Heart right ventricle (tissue), 16 donors: ENCODE measurements around the gene OPN1MW. TPM values are rescaled to one million over a fixed set of nuclear protein-coding genes. Genes with fewer than 3 reads are reported as not detected.
"Not testable (repeated sequence)": the region's sequence is repeated elsewhere in the genome, so short reads cannot be mapped to it uniquely, and the experiment has no call there.

ENCODE experiments used
- ATAC-seq, 8 donors: fragments of 200-7000 bp; cut with Tn5 transposase; one replicate each; pipeline ENCODE4 v1.9.1; 2020; ENCODE audit warnings: mild to moderate bottlenecking in 8 of 8, moderate library complexity in 8 of 8, moderate number of reproducible peaks in 1 of 8
- DNase-seq, 2 donors: peaks; one replicate each; pipeline ENCODE4 v3.0.0-alpha.2; 2020
- H3K27ac ChIP-seq, 10 donors: fragments of 200-600 bp; sonication (generic) in 2 of 10; one replicate each; pipeline versions ENCODE4 v1.5.0 to v1.8.0; 2020 to 2022; ENCODE audit warnings: mild to moderate bottlenecking in 3 of 10
- H3K27me3 ChIP-seq, 7 donors: fragments of 200-600 bp; one replicate each; pipeline ENCODE4 v1.8.0; 2021 to 2022; ENCODE audit warnings: mild to moderate bottlenecking in 2 of 7
- H3K36me3 ChIP-seq, 9 donors: fragments of 200-600 bp; sonication (generic) in 1 of 9; one replicate each; pipeline versions ENCODE4 v1.5.0 to v1.8.0; 2020 to 2022; ENCODE audit warnings: mild to moderate bottlenecking in 2 of 9
- H3K4me1 ChIP-seq, 9 donors: fragments of 200-600 bp; sonication (generic) in 1 of 9; one replicate each; pipeline versions ENCODE4 v1.5.0 to v1.8.0; 2020 to 2022; ENCODE audit warnings: mild to moderate bottlenecking in 4 of 9
- H3K4me3 ChIP-seq, 10 donors: fragments of 200-600 bp; sonication (generic) in 2 of 10; one replicate each; pipeline versions ENCODE4 v1.5.0 to v1.8.0; 2020 to 2022; ENCODE audit warnings: mild to moderate bottlenecking in 7 of 10, moderate library complexity in 2 of 10
- H3K9me3 ChIP-seq, 11 donors: fragments of 200-600 bp in 10 of 11; sonication (generic) in 2 of 11; one replicate each; pipeline versions ENCODE4 v1.5.0 to v1.8.0; 2013 to 2022; ENCODE audit warnings: mild to moderate bottlenecking in 2 of 11, control low read depth in 1 of 11, moderate library complexity in 1 of 11
- WGBS, 2 donors: extraction: QIAGEN DNeasy Blood & Tissue Kit; methylation state at CpG; one replicate each; pipeline ENCODE4 v1.1.7; 2013; ENCODE audit warnings: inconsistent platforms in 1 of 2; 5-methylcytosine and 5-hydroxymethylcytosine counted together
- intact Hi-C, 10 donors: fragments of 100-400 bp; cut with DNase I; formaldehyde crosslinking; loops; one replicate each; pipeline versions ENCODE4 v1.11.1 to v1.14.2; 2022
- polyA plus RNA-seq, 2 donors: library from polyadenylated mRNA; stranded (reverse); fragments of 200-250 nt; gene quantifications; one replicate each; pipeline ENCODE4 v1.2.3, GENCODE V29; 2013
- total RNA-seq, 10 donors: library from RNA; stranded (reverse); fragmentation: NEBNext Ultra II Directional in 3 of 10; extraction: Animal tissue kit (Norgen Biotek cat#: 25700) in 3 of 10; gene quantifications; one replicate each; pipeline versions ENCODE4 v1.2.1 to v1.2.4, GENCODE V29; 2021 to 2023
- donor health status: Arrhythmogenic right ventricular cardiomyopathy.
- donor health status: ischemic (EF 13 %, LVEDD 7.1; RV severe dilation, severe dysfunction).
- donor health status: healthy with polysubstance abuse.
- donor health status: DM: no; HTN: yes; CAD: no.
- donor health status: DM: no; HTN: no; CAD: no.
- donor health status: ischemic (EF 25% LVEDD 6.9; RV normal size, moderate dysfunction).
- donor health status: ischemic (EF 25% LVEDD 5.7; RV mildly dilated, moderate dysfunction).
- donor health status: healthy.
- donor health status: DM: yes; HTN: yes; CAD: no.
- donor health status: Ischemic cardiomyopathy.
- donor health status: ischemic (EF 35%, LVEDD 5.7; RV mildly dilated, moderate dysfunction).
- donor health status: nonischemic (EF 11% LVEDD 7.7; RV severe dilation, severe dysfunction).
- donor health status: DM: yes; HTN: yes; CAD: no.
- donor health status: PGD.
- donor health status: ischemic (EF 29% LVEDD 5.4; RV normal size, mild dysfunction).
- donor health status: nonischemic (EF 23%, LVEDD 6.1; RV moderate dilation, normal function).

Gene OPN1MW
- total and polyA plus RNA-seq, 12 donors: not detected

- H3K36me3 ChIP-seq, H3K4me3 ChIP-seq, ATAC-seq, H3K27ac ChIP-seq, H3K4me1 ChIP-seq, H3K9me3 ChIP-seq, H3K27me3 ChIP-seq, intact Hi-C loops, DNase-seq: not testable (repeated sequence)
- no CpG with 5 or more reads among the region's 10 CpGs for WGBS, 2 donors
Measured at GRCh38 chrX:154211499-154211898, 29.1 kb downstream of the OPN1MW start.

- H3K4me3 ChIP-seq, H3K4me1 ChIP-seq, intact Hi-C loops, H3K36me3 ChIP-seq, DNase-seq, H3K27ac ChIP-seq, ATAC-seq, H3K9me3 ChIP-seq, H3K27me3 ChIP-seq: not testable (repeated sequence)
- WGBS, 2 donors: no CpG with 5 or more reads among the region's 16 CpGs
Measured at GRCh38 chrX:154219456-154219855, 37.1 kb downstream of the OPN1MW start, which contains the start of gene OPN1MW2. OPN1MW2 (plus strand) TSS chrX:154219756; CDS start chrX:154219816, 60 bp downstream.

GRCh38 chrX:154225292-154225691 is 42.9 kb downstream of the OPN1MW start:
- ATAC-seq: not testable (repeated sequence)

GRCh38 chrX:154226706-154227105 is 44.3 kb downstream of the OPN1MW start:
- WGBS, 2 donors: no CpG with 5 or more reads among the region's 9 CpGs
- DNase-seq, H3K4me1 ChIP-seq, H3K27me3 ChIP-seq, intact Hi-C loops, ATAC-seq, H3K27ac ChIP-seq, H3K9me3 ChIP-seq, H3K36me3 ChIP-seq, H3K4me3 ChIP-seq: not testable (repeated sequence)

More at GRCh38 chrX:154225292-154225691, 42.9 kb downstream of the OPN1MW start:
- intact Hi-C loops, H3K4me1 ChIP-seq, H3K9me3 ChIP-seq, H3K27me3 ChIP-seq, DNase-seq, H3K4me3 ChIP-seq, H3K36me3 ChIP-seq, H3K27ac ChIP-seq: not testable (repeated sequence)
- no CpG with 5 or more reads among the region's 6 CpGs for WGBS, 2 donors

GRCh38 chrX:154231443-154231842 is 49.0 kb downstream of the OPN1MW start:
- H3K4me1 ChIP-seq, H3K27ac ChIP-seq, intact Hi-C loops, H3K27me3 ChIP-seq, DNase-seq, H3K4me3 ChIP-seq, H3K9me3 ChIP-seq, H3K36me3 ChIP-seq: not testable (repeated sequence)
- peak in 5 of 8 donors; percentile 61 to 85 (median 79) for ATAC-seq
- no CpG with 5 or more reads among the region's 3 CpGs for WGBS, 2 donors

GRCh38 chrX:154233620-154234019 is 51.2 kb downstream of the OPN1MW start:
- H3K27ac ChIP-seq, ATAC-seq, H3K9me3 ChIP-seq, H3K4me3 ChIP-seq, H3K27me3 ChIP-seq, H3K36me3 ChIP-seq, DNase-seq, H3K4me1 ChIP-seq, intact Hi-C loops: not testable (repeated sequence)
- no CpG with 5 or more reads among the region's 16 CpGs for WGBS, 2 donors

- H3K4me3 ChIP-seq, DNase-seq, H3K27me3 ChIP-seq, intact Hi-C loops, H3K27ac ChIP-seq, H3K36me3 ChIP-seq, ATAC-seq, H3K4me1 ChIP-seq, H3K9me3 ChIP-seq: not testable (repeated sequence)
- 79% methylated on average over 9 of the region's 11 CpGs; no CpG with 5 or more reads in 1 of the 2 donors for WGBS, 2 donors
Measured at GRCh38 chrX:154238939-154239559, 56.7 kb downstream of the OPN1MW start.

- not testable (repeated sequence) for H3K9me3 ChIP-seq
Measured at GRCh38 chrX:154239982-154240503, 57.6 kb downstream of the OPN1MW start.

More at GRCh38 chrX:154239982-154240503, 57.6 kb downstream of the OPN1MW start:
- intact Hi-C loops, H3K36me3 ChIP-seq, DNase-seq, ATAC-seq, H3K4me1 ChIP-seq, H3K4me3 ChIP-seq, H3K27ac ChIP-seq, H3K27me3 ChIP-seq: not testable (repeated sequence)
- WGBS, 2 donors: 88% methylated on average over 6 of the region's 8 CpGs; no CpG with 5 or more reads in 1 of the 2 donors

Other genes with a start within 250 kb of the OPN1MW start
- 10 to 100 TPM; 46.9 to 88.9 (median 54.5) TPM for gene NAA10, start 247.6 kb upstream of the OPN1MW start, total RNA-seq
- gene NAA10, start 247.6 kb upstream of the OPN1MW start, polyA plus RNA-seq: 100 to 1,000 TPM; 151 to 228 TPM
- gene RENBP, start 238.0 kb upstream of the OPN1MW start, total RNA-seq: 10 to 100 TPM in 4 of 10 donors, 1 to 10 TPM in 6; 7.0 to 17.0 (median 9.6) TPM
- gene RENBP, start 238.0 kb upstream of the OPN1MW start, polyA plus RNA-seq: 10 to 100 TPM in 1 of 2 donors, 1 to 10 TPM in 1; 6.0 to 16.6 TPM
- gene HCFC1, start 210.8 kb upstream of the OPN1MW start, total RNA-seq: 10 to 100 TPM; 26.5 to 41.6 (median 31.7) TPM
- gene HCFC1, start 210.8 kb upstream of the OPN1MW start, polyA plus RNA-seq: 10 to 100 TPM; 12.3 to 13.9 TPM
- gene TMEM187, start 209.8 kb upstream of the OPN1MW start, total RNA-seq: 10 to 100 TPM in 3 of 10 donors, 1 to 10 TPM in 7; 4.8 to 13.2 (median 8.0) TPM
- 1 to 10 TPM; 3.4 to 7.2 TPM for gene TMEM187, start 209.8 kb upstream of the OPN1MW start, polyA plus RNA-seq
- 10 to 100 TPM; 18.2 to 59.0 (median 27.1) TPM for gene IRAK1, start 162.7 kb upstream of the OPN1MW start, total RNA-seq
- gene IRAK1, start 162.7 kb upstream of the OPN1MW start, polyA plus RNA-seq: 10 to 100 TPM; 26.4 to 58.7 TPM
- gene MECP2, start 84.9 kb upstream of the OPN1MW start, total RNA-seq: 10 to 100 TPM; 33.5 to 39.3 (median 37.6) TPM
- gene MECP2, start 84.9 kb upstream of the OPN1MW start, polyA plus RNA-seq: 10 to 100 TPM; 14.0 to 18.5 TPM
- gene OPN1LW, start 38.4 kb upstream of the OPN1MW start, total RNA-seq: not detected
- not detected for gene OPN1LW, start 38.4 kb upstream of the OPN1MW start, polyA plus RNA-seq
- not detected for gene OPN1MW2, start 37.2 kb downstream of the OPN1MW start, total RNA-seq
- gene OPN1MW2, start 37.2 kb downstream of the OPN1MW start, polyA plus RNA-seq: not detected
- gene OPN1MW3, start 75.0 kb downstream of the OPN1MW start, total RNA-seq: not detected
- not detected for gene OPN1MW3, start 75.0 kb downstream of the OPN1MW start, polyA plus RNA-seq
- not detected for gene TEX28, start 112.5 kb downstream of the OPN1MW start, total RNA-seq
- gene TEX28, start 112.5 kb downstream of the OPN1MW start, polyA plus RNA-seq: not detected
- 10 to 100 TPM in 5 of 10 donors, 1 to 10 TPM in 5; 3.7 to 14.1 (median 9.2) TPM for gene TKTL1, start 113.2 kb downstream of the OPN1MW start, total RNA-seq
- gene TKTL1, start 113.2 kb downstream of the OPN1MW start, polyA plus RNA-seq: 1 to 10 TPM; 2.6 to 5.7 TPM
- gene FLNA, start 192.0 kb downstream of the OPN1MW start, total RNA-seq: 100 to 1,000 TPM; 139 to 288 (median 181) TPM
- gene FLNA, start 192.0 kb downstream of the OPN1MW start, polyA plus RNA-seq: 100 to 1,000 TPM; 368 to 442 TPM
- gene EMD, start 196.7 kb downstream of the OPN1MW start, total RNA-seq: 10 to 100 TPM; 47.8 to 74.1 (median 59.6) TPM
- 100 to 1,000 TPM in 1 of 2 donors, 10 to 100 TPM in 1; 54.8 to 170 TPM for gene EMD, start 196.7 kb downstream of the OPN1MW start, polyA plus RNA-seq
- gene RPL10, start 215.8 kb downstream of the OPN1MW start, total RNA-seq: 1,000 to 10,000 TPM; 1,543 to 2,503 (median 1,867) TPM
- 1,000 to 10,000 TPM; 2,102 to 7,085 TPM for gene RPL10, start 215.8 kb downstream of the OPN1MW start, polyA plus RNA-seq
- gene DNASE1L1, start 226.7 kb downstream of the OPN1MW start, total RNA-seq: 10 to 100 TPM; 35.2 to 57.1 (median 46.9) TPM
- 10 to 100 TPM; 27.2 to 55.0 TPM for gene DNASE1L1, start 226.7 kb downstream of the OPN1MW start, polyA plus RNA-seq
- gene TAFAZZIN, start 228.9 kb downstream of the OPN1MW start, total RNA-seq: 10 to 100 TPM; 28.4 to 42.6 (median 33.7) TPM
- gene TAFAZZIN, start 228.9 kb downstream of the OPN1MW start, polyA plus RNA-seq: 100 to 1,000 TPM in 1 of 2 donors, 10 to 100 TPM in 1; 38.2 to 112 TPM
- gene ATP6AP1, start 246.1 kb downstream of the OPN1MW start, total RNA-seq: 100 to 1,000 TPM in 3 of 10 donors, 10 to 100 TPM in 7; 69.5 to 113 (median 90.6) TPM
- gene ATP6AP1, start 246.1 kb downstream of the OPN1MW start, polyA plus RNA-seq: 100 to 1,000 TPM in 1 of 2 donors, 10 to 100 TPM in 1; 26.0 to 103 TPM